ENCODE results near the gene TRIL.
A peak's percentile ranks its signal among the peaks of the same experiment; 100 is the strongest.

Gene TRIL

GRCh38 chr7:28958235-28958979 is at the start of gene TRIL:
TRIL (minus strand) TSS chr7:28958330; CDS start chr7:28958046, 284 bp downstream.
- no peak for DNase-seq

GRCh38 chr7:29007127-29007526 is 49.0 kb upstream of the TRIL start:
- no peak for DNase-seq

DNA sequence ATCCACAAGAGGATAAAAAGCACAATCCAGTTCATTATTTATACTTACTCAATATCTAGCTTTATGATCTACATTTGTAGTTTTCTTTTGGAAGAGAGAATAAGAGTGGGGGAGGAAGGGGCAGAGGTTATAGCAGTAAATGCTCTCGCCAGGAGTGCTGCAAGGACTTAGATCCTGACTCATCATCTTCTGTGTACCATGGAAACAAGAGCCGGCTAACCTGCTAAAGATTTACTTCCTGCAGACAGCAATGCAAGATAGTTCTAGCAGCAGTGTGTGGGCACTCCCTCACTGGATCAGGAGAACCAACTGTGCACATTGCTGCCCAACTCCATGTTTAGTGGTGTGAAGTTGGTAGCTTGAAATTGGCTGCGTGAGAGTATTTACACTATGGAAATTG is 47.7 kb upstream of the TRIL start:
- DNase-seq = no peak

DNA sequence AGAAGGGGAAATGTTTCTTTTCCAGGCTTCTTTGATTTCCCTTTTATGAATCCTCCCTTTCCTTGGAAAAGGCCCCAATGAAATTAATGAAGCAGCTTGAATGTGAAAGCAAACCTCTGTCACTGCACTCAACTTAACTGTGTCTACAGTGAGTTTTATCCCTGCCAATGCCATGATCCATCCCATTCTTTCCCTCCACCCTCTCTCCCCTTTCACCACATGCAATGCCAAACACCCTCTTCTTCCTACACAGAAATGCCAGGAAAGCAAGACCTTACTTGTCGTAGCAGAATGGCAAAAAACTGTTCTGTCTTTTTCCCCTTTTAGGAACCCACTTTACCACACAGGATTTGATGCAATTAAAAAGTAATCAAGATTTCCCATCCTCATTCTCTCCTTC is 47.3 kb upstream of the TRIL start:
- DNase-seq = no peak

- no peak for DNase-seq
These were observed 45.6 kb upstream of the TRIL start for GRCh38 chr7:29003703-29004102.

DNA sequence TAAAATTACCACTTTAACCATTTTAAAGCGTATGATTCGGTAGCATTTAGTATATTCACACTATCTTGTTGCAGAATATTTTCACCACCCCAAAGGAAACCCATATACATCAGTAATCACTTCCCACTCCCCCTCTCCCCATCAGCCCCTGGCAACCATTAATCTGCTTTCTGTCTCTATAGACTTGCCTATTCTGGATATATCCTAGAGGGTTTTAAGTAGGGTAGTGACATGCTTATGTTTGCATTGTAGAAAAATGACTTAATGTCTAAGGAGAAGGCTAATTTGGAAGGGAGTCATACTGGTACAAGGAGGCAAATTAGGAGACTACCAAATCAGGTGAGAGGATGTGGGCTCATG is 42.6 kb upstream of the TRIL start:
- no peak for DNase-seq

DNA sequence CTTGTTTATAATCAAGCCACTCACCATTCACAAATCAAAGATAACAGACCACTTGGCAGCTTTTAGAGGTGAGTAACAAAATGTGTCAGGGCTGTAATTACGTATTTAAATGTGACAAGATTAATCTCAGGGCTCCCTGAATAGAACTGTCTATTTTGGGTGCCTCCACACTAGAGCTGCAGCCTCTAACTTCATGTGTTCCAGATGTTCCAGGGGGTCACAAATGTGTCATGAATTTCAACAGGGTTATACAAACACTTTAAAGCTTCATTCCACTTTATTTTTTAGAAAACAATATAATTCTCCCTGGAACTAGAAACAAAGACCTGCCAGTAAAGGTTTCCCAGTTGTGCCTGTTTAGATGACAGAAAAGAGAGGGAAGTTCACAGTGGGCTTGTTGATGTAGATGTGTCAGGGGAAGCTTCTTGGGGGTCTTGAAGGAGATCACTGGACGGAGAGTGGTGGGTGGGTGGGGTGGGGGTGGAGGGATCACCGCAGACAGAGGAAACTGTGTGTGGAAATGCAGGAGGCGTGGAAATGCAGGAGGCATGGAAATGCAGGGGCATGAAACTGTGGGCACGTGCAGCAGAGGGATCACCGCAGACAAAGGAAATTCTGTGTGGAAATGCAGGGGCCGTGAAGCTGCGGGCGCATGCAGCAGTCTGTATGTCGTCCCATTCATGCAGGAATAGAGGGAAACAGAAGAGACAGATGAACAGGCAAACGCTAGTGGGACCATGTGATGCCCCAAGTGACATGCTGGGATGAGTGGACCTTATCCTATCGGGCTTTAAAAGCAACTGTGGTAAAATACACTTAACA is 42.0 kb upstream of the TRIL start:
- no peak for DNase-seq

DNA sequence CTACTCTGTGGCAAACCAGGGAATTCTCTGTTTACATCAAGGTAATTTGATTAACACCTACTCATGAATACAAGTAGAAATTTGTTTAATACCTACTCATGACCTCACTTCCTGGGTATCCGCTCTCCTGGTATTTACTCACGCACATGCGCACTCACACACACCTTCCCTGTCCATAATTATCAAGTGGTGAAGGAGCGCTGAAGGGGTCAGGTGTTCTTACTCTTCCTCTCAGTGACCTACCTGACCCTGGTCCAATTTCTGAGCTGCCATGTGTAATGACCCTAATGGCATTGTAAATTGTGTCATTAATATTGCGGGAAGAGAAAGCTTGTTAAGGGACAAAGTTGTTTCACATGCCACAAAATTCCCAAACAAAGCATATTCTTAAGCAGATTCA is 41.3 kb upstream of the TRIL start:
- no peak for DNase-seq

- DNase-seq = no peak
These were observed 40.0 kb upstream of the TRIL start for GRCh38 chr7:28998105-28998504.

GRCh38 chr7:28996836-28997235 is 38.7 kb upstream of the TRIL start:
- DNase-seq = no peak

- DNase-seq = no peak
These were observed 35.2 kb upstream of the TRIL start for GRCh38 chr7:28993371-28993770.

- DNase-seq = no peak
These were observed 34.7 kb upstream of the TRIL start for GRCh38 chr7:28992798-28993197.

DNA sequence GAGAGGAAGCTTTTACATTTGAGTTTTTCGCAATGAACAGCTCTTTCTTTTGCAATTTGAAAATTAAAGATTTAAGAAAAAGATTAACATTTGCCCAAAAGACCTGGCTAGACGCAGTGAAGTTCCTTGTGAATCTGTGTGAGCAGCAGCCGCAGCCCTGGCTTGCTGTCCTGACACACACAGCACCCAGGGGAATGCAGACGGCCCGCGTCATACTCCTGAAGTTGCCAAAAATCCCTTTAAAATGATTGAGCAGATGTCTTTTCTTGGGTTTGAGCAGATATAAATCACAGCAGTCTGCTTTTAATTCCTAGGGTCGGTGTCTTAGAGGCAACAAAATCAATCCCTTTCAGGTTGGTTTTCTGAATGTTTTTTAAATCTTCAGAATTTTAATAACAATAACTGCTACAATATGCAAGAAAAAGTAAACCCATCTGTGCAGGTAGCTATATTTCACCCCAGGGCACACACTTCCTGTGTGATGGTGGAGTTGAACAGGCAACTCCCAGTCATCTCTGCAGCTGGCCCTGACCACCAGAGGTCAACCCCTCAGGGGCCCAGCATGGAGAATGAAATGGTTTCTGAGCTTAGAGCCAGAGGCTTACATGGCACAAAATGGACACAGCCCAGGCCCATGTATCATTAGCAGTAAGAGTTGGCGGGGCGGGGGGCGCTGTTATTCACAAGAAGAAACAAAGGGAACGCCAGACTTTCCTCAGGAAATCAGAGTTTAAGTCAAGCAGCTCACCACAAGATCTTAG is 32.2 kb upstream of the TRIL start:
- DNase-seq = no peak

DNA sequence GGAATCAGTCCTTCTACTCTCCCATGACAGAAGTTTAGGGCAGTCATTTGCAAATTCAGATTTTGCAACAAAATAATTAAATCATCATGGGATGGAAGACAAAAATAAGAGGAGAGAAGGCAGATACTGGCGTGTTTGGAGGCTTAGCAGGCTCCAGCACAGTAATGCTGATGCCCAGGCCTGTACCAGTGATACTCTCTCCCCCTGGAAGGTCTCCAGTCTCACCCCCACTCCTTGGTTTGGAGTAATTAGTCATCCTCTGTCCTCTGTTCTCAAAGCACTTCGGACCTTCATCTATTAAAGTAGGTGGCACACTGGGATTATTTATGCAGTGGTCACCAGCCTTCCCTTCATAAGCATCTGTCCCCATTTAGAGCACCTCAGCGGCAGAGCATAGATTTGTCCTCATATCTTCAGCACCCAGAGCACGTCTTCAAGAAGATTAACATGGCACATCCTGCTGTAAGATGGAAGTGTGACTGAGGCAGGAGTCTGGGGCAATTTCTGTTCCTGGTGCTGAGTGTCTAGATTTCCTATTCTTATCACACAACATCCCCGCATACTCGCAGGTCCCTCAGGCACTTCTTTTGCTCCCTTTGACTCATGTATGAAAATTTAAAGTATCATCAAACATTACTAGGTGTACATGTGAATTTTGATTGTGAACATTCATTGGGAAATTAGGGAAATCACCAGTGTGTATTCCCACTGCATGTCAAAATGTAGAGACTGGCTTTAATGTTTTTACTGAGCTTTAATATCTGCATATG is 31.3 kb upstream of the TRIL start:
- no peak for DNase-seq

DNA sequence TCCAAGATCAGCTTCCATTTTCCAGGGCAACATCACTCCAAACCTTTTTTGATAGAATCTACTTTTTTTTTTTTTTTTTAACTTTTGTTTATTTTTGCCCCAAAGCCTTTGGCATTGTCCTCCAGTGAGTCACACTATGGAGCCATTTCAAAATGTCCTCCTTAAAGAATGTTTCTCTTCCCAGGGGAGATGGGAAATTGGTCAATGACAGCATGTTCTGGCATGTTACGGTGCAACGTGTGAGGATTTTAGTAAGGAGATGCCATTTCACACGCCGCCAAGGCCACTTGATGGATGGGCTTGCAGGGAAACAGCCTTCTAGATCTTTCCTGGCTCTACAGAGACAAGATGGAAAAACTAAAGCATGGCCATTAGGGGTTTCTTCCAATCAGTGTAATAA is 30.7 kb upstream of the TRIL start:
- no peak for DNase-seq

DNA sequence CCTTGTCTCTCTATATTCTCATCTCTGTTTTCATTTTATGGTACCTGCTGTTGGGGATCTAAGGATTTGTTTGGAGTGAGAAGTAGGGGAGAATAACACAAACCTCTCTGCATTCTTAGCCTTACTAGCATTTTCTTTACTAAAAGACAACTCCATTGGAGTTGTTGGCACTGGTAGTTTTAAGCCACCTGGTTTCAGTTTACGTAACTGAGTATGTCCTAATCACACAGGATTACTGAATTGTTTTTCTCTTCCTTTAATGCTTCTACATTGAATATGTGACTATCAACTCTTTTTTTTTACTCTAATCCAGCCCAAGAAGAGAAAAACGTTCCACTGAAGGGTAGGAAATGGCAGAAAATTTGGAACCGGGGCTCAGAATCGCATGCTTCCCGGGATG is 30.0 kb upstream of the TRIL start:
- DNase-seq = peak; percentile 62

DNA sequence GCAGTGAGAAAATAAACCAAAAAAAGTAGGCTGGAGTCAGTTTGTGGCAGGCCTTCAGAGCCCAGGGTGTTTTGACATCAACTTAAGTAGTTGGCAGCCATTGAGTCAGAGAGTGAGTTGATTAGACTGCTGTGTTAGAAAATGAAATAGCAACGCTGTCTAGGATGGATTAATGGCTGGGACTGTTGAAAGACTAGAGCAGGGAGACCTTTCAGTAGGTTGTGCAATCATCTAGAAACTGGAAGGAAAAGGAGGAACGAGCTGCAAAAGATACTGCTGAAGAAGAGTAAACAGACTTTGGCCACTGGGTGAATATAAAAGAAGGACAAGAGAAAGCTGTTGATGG is 28.6 kb upstream of the TRIL start:
- DNase-seq = peak; percentile 95

GRCh38 chr7:28986028-28986764 is 28.1 kb upstream of the TRIL start:
- no peak for DNase-seq

DNA sequence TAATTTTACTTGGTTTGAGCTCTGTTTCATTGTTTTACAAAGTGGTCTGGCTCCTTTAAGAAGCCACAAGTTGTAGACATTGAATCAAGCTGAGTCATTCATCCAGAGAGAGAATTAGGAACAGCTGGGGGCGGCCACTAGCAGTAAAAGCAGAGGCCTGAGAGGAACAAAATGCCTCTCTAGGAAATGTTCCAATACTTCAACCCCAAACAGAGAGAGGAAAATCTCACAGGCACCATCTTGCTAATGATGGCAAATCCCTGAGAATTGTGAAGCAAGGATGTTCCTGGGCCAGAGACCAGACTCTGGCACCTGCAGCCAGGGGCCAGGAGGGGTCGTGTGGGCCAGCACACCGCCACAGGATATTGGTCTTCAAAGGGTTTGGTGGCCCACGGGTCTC is 26.5 kb upstream of the TRIL start:
- peak; percentile 81 for DNase-seq

GRCh38 chr7:28984217-28984616 is 26.1 kb upstream of the TRIL start:
- no peak for DNase-seq

GRCh38 chr7:28983396-28984190 is 25.5 kb upstream of the TRIL start:
- no peak for DNase-seq

GRCh38 chr7:28981161-28981465 is 23.0 kb upstream of the TRIL start:
- DNase-seq = no peak

All from MV-4-11 (cell line).